Measurements from ENCODE around the gene PTPN11. TPM values are rescaled to one million over a fixed set of nuclear protein-coding genes. Genes with fewer than 3 reads are reported as not detected.
A peak's percentile ranks its signal among the peaks of the same experiment; 100 is the strongest.

Gene PTPN11
- total and polyA plus RNA-seq, 2 experiments from 2014 or later: 40.9 to 55.8 TPM

- TF ChIP-seq CTCF (IDR thresholded peaks at IDR 0.05; ENCODE audit: low read depth, low read length): no peak
- Histone ChIP-seq H3K36me3 (no peaks in the 10 kb centered on the region), H3K4me3 (no peak overlapping the region), H3K27ac (no peak overlapping the region), H3K4me1 (ENCODE audit: low read depth) (peaks cover 4% of the 10 kb centered on the region), H3K9me3 (ENCODE audit: low read depth) (no peaks in the 10 kb centered on the region), H3K27me3 (no peaks in the 10 kb centered on the region)
- no peak for DNase-seq (ENCODE audit: low read depth in 1 of 2, low spot score in 1 of 2)
These were observed 114.8 kb downstream of the PTPN11 start for GRCh38 chr12:112533528-112533927.

GRCh38 chr12:112535017-112535416, 116.3 kb downstream of the PTPN11 start:
- H3K27me3 ChIP-seq: no peaks in the 10 kb centered on the region
- no peak for TF ChIP-seq CTCF (IDR thresholded peaks at IDR 0.05; ENCODE audit: low read depth, low read length)
- no peak overlapping the region for H3K4me3 ChIP-seq
- no peak for DNase-seq (ENCODE audit: low read depth in 1 of 2, low spot score in 1 of 2)
- no peaks in the 10 kb centered on the region for H3K36me3 ChIP-seq
- peaks cover 4% of the 10 kb centered on the region for H3K4me1 ChIP-seq (ENCODE audit: low read depth)
- no peak overlapping the region for H3K27ac ChIP-seq
- no peaks in the 10 kb centered on the region for H3K9me3 ChIP-seq (ENCODE audit: low read depth)

GRCh38 chr12:112535637-112536366, 117.1 kb downstream of the PTPN11 start:
- no peaks in the 10 kb centered on the region for H3K9me3 ChIP-seq (ENCODE audit: low read depth)
- no peaks in the 10 kb centered on the region for H3K27me3 ChIP-seq
- no peak for DNase-seq (ENCODE audit: low read depth in 1 of 2, low spot score in 1 of 2)
- peaks cover 4% of the 10 kb centered on the region for H3K4me1 ChIP-seq (ENCODE audit: low read depth)
- no peak overlapping the region for H3K4me3 ChIP-seq
- H3K36me3 ChIP-seq: no peaks in the 10 kb centered on the region
- TF ChIP-seq CTCF (IDR thresholded peaks at IDR 0.05; ENCODE audit: low read depth, low read length): no peak
- no peak overlapping the region for H3K27ac ChIP-seq

GRCh38 chr12:112536367-112536730, 117.6 kb downstream of the PTPN11 start:
- TF ChIP-seq CTCF (IDR thresholded peaks at IDR 0.05; ENCODE audit: low read depth, low read length): no peak
- Histone ChIP-seq H3K27me3 (no peaks in the 10 kb centered on the region), H3K4me1 (ENCODE audit: low read depth) (peaks cover 4% of the 10 kb centered on the region), H3K27ac (no peak overlapping the region), H3K36me3 (no peaks in the 10 kb centered on the region), H3K4me3 (no peak overlapping the region), H3K9me3 (ENCODE audit: low read depth) (no peaks in the 10 kb centered on the region)
- no peak for DNase-seq (ENCODE audit: low read depth in 1 of 2, low spot score in 1 of 2)

DNA sequence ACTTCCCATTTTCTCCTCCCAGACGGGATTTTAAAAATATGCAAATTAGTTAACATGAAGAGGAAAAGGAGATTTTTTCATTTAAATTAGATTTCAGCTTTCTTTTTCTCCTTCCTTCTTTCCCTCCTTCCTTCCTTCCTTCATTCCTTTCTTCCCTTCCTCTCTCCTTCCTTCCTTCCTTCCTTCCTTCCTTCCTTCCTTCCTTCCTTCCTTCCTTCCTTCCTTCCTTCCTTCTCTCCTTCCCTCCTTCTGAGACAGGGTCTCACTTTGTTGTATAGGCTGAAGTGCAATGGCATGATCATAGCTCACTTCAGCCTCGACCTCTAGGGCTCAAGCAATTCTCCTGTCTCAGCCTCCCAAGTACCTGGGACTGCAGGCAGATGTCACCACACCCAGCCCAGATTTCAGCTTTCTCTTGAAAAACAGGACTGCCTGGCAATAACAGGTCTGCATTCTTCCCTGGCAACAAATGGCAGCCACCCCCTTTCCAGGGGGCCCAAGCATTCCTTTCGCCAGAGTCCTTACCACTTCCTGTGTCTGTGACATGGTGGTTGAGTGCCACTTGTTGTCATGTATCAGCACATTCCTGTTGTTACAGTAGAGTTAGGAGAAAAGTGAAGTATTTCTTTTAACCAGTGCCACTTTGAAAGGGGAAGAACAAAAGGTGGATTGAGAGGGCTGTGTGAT, 119.1 kb downstream of the PTPN11 start:
- no peaks in the 10 kb centered on the region for H3K36me3 ChIP-seq
- no peak for TF ChIP-seq CTCF (IDR thresholded peaks at IDR 0.05; ENCODE audit: low read depth, low read length)

More for the DNA sequence above, 119.1 kb downstream of the PTPN11 start:
- no peaks in the 10 kb centered on the region for H3K9me3 ChIP-seq (ENCODE audit: low read depth)
- H3K27me3 ChIP-seq: no peaks in the 10 kb centered on the region
- peak; percentile 17 to 39 for DNase-seq (ENCODE audit: low read depth in 1 of 2, low spot score in 1 of 2)
- H3K27ac ChIP-seq: no peak overlapping the region
- H3K4me3 ChIP-seq: no peak overlapping the region
- H3K4me1 ChIP-seq (ENCODE audit: low read depth): peaks cover 4% of the 10 kb centered on the region
